Daoy (cell line): Measurements from ENCODE around the gene RASSF8. TPM values are rescaled to one million over a fixed set of nuclear protein-coding genes. Genes with fewer than 3 reads are reported as not detected.

Source experiments
- DNase-seq: peaks from one replicate; pipeline ENCODE4 v3.0.0-alpha.2; 2015; ENCODE audit warnings: low read depth
- total RNA-seq: library from RNA; depleted of rRNA; stranded (reverse); fragments of >200 nt; shearing (Covaris generic); gene quantifications from 2 replicates; pipeline ENCODE4 v1.2.3, GENCODE V29; 2014

RASSF8 gene
- total RNA-seq, 1 experiment from 2014 or later, result 24.9 TPM

- peak; percentile 31 for DNase-seq
These were observed 70.7 kb downstream of the RASSF8 start for GRCh38 chr12:26028953-26029735.

- no peak for DNase-seq
These were observed 71.2 kb downstream of the RASSF8 start for GRCh38 chr12:26029736-26030022.

- no peak for DNase-seq
These were observed 71.9 kb downstream of the RASSF8 start for GRCh38 chr12:26030371-26030770.

GRCh38 chr12:26031318-26031717 is 72.8 kb downstream of the RASSF8 start:
- DNase-seq, result no peak

GRCh38 chr12:26031827-26032226 is 73.3 kb downstream of the RASSF8 start:
- no peak for DNase-seq

- DNase-seq, result no peak
These were observed 73.8 kb downstream of the RASSF8 start for GRCh38 chr12:26032290-26032689.

GRCh38 chr12:26032719-26033241 is 74.3 kb downstream of the RASSF8 start:
- no peak for DNase-seq

- DNase-seq, result no peak
These were observed 76.1 kb downstream of the RASSF8 start for GRCh38 chr12:26034371-26035142.

GRCh38 chr12:26036877-26037276 is 78.4 kb downstream of the RASSF8 start:
- DNase-seq, result no peak

GRCh38 chr12:26037615-26038220 is 79.2 kb downstream of the RASSF8 start:
- no peak for DNase-seq

GRCh38 chr12:26042645-26043044 is 84.2 kb downstream of the RASSF8 start:
- no peak for DNase-seq

GRCh38 chr12:26043135-26044006 is 84.9 kb downstream of the RASSF8 start:
- no peak for DNase-seq

- DNase-seq, result no peak
These were observed 85.5 kb downstream of the RASSF8 start for GRCh38 chr12:26044007-26044394.

GRCh38 chr12:26044592-26044991 is 86.1 kb downstream of the RASSF8 start:
- DNase-seq, result no peak

GRCh38 chr12:26046203-26046602 is 87.7 kb downstream of the RASSF8 start:
- no peak for DNase-seq

GRCh38 chr12:26046906-26047305 is 88.4 kb downstream of the RASSF8 start:
- no peak for DNase-seq

- no peak for DNase-seq
These were observed 89.1 kb downstream of the RASSF8 start for GRCh38 chr12:26047401-26048226.

- no peak for DNase-seq
These were observed 94.2 kb downstream of the RASSF8 start for GRCh38 chr12:26052652-26053051.

- DNase-seq, result no peak
These were observed 95.9 kb downstream of the RASSF8 start for GRCh38 chr12:26054383-26054782.

- DNase-seq, result no peak
These were observed 96.6 kb downstream of the RASSF8 start for GRCh38 chr12:26055087-26055486.

- DNase-seq, result peak; percentile 62
These were observed 97.9 kb downstream of the RASSF8 start for GRCh38 chr12:26056335-26056734.
